HFF-Myc (cell line): Measurements from ENCODE around the gene RPS6KL1.

Source experiments
- DNase-seq: peaks from one replicate; pipeline ENCODE4 v3.0.0-alpha.2; 2011; ENCODE audit warnings: low read depth; ENCODE audit errors: extremely low read depth
- H3K4me3 ChIP-seq: replicated peaks from 2 replicates; pipeline ENCODE4 v1.5.1; 2011; ENCODE audit warnings: low read depth, mild to moderate bottlenecking, control low read depth, low read length
- TF ChIP-seq, protein P1 (sequence below): IDR thresholded peaks from 2 replicates; pipeline ENCODE4 v1.5.1; 2012; ENCODE audit warnings: mild to moderate bottlenecking, low read depth, low read length, control low read depth; ENCODE audit errors: missing control alignments

RPS6KL1 gene

DNA sequence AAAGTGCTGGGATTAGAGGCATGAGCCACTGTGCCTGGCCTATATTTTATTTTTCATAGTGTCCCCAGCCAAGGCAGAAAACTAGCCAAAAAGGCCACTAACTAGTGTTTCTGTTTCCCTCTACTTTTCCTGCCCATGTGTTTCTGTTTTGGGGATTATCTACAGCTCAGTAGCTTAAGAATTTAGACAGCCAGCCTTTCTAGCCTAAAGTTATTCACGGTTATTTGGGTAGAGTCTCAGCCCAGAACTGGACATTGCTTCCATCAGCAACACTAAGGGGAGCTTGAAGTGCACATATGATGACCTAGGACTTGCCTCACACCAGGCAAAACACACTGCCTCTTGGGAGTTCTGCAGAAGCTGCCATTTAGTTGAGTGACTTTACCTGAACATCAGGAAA, 65.0 kb downstream of the RPS6KL1 start:
- TF ChIP-seq, protein P1, sequence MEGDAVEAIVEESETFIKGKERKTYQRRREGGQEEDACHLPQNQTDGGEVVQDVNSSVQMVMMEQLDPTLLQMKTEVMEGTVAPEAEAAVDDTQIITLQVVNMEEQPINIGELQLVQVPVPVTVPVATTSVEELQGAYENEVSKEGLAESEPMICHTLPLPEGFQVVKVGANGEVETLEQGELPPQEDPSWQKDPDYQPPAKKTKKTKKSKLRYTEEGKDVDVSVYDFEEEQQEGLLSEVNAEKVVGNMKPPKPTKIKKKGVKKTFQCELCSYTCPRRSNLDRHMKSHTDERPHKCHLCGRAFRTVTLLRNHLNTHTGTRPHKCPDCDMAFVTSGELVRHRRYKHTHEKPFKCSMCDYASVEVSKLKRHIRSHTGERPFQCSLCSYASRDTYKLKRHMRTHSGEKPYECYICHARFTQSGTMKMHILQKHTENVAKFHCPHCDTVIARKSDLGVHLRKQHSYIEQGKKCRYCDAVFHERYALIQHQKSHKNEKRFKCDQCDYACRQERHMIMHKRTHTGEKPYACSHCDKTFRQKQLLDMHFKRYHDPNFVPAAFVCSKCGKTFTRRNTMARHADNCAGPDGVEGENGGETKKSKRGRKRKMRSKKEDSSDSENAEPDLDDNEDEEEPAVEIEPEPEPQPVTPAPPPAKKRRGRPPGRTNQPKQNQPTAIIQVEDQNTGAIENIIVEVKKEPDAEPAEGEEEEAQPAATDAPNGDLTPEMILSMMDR = no peak
- no peak for DNase-seq
- H3K4me3 ChIP-seq = no peak overlapping the region

GRCh38 chr14:74856366-74856765, 66.7 kb downstream of the RPS6KL1 start:
- no peak for DNase-seq
- TF ChIP-seq, protein P1 = no peak

DNA sequence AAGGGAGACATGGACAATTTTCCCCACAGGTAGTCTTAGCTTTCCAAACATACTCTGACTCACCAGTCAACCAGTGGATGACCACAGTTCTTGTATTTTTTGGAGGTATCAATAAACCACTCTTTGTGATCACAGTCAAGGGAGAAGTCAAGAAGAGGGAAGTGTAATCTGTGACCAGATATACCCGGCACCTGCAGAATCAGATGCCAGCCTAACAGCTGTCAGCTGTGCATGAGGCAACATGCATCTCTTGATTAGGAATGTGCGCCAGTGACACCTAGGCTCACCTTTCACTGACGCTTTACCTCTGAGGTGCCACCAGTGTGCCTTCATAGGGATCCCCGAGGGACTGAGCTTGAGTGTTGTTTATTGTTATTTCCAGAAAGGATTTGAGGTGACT, 67.1 kb downstream of the RPS6KL1 start:
- TF ChIP-seq, protein P1 = no peak
- H3K4me3 ChIP-seq = no peak overlapping the region
- no peak for DNase-seq

More at GRCh38 chr14:74856366-74856765, 66.7 kb downstream of the RPS6KL1 start:
- no peak overlapping the region for H3K4me3 ChIP-seq

- no peak overlapping the region for H3K4me3 ChIP-seq
- no peak for DNase-seq
- TF ChIP-seq, protein P1 = no peak
These were observed 68.0 kb downstream of the RPS6KL1 start for GRCh38 chr14:74855021-74855420.
